ENCODE results near the gene KIF18B.

Gene KIF18B

GRCh38 chr17:44933824-44934744, 13.5 kb downstream of the KIF18B start:
- no peak for DNase-seq

GRCh38 chr17:44932787-44933097, 14.8 kb downstream of the KIF18B start:
- DNase-seq: no peak

- DNase-seq: no peak
These were observed 15.3 kb downstream of the KIF18B start for GRCh38 chr17:44932096-44932786.

- no peak for DNase-seq
These were observed 16.2 kb downstream of the KIF18B start for GRCh38 chr17:44931376-44931775.

GRCh38 chr17:44930667-44931066, 16.9 kb downstream of the KIF18B start:
- DNase-seq: no peak

GRCh38 chr17:44928950-44929720, 18.4 kb downstream of the KIF18B start:
- no peak for DNase-seq

GRCh38 chr17:44928136-44928535, 19.4 kb downstream of the KIF18B start:
- DNase-seq: no peak

GRCh38 chr17:44927696-44928095, 19.9 kb downstream of the KIF18B start:
- DNase-seq: no peak

GRCh38 chr17:44926821-44927525, 20.6 kb downstream of the KIF18B start:
- DNase-seq: no peak

GRCh38 chr17:44925731-44926697, 21.6 kb downstream of the KIF18B start:
- no peak for DNase-seq

- peak; percentile 14 for DNase-seq
These were observed 23.4 kb downstream of the KIF18B start for GRCh38 chr17:44924107-44924544.

GRCh38 chr17:44922746-44923470, 24.7 kb downstream of the KIF18B start:
- DNase-seq: peak; percentile 11

- DNase-seq: no peak
These were observed 25.4 kb downstream of the KIF18B start for GRCh38 chr17:44922136-44922535.

GRCh38 chr17:44921122-44921882, 26.3 kb downstream of the KIF18B start:
- no peak for DNase-seq

GRCh38 chr17:44920565-44920940, 27.0 kb downstream of the KIF18B start:
- no peak for DNase-seq

GRCh38 chr17:44919885-44920564, 27.5 kb downstream of the KIF18B start:
- peak; percentile 88 for DNase-seq

- DNase-seq: no peak
These were observed 28.2 kb downstream of the KIF18B start for GRCh38 chr17:44919411-44919810.

GRCh38 chr17:44918006-44918405, 29.6 kb downstream of the KIF18B start:
- DNase-seq: no peak

GRCh38 chr17:44917456-44917855, 30.1 kb downstream of the KIF18B start:
- DNase-seq: no peak

All from femur (tissue), 1 donor.